Activated T-helper 2 cell treated with anti-CD3 and anti-CD28 coated beads, Interferon-gamma antibody, Interleukin-2, Interleukin-4, amounts not matched to agents 10 μg/mL and 5 μg/mL and 100 μg/mL, durations not matched to agents 14 hours and 24 hours and 36 hours (primary cell): Measurements from ENCODE around the gene KCTD12. TPM values are rescaled to one million over a fixed set of nuclear protein-coding genes. Genes with fewer than 3 reads are reported as not detected.

Experiments
- DNase-seq: peaks from one replicate; pipeline ENCODE4 v3.0.0; 2021; ENCODE audit warnings: low spot score
- H3K27ac Mint-ChIP-seq: one replicate; pipeline ENCODE4 v1.8.0; 2021; ENCODE audit warnings: mixed read lengths
- H3K27me3 Mint-ChIP-seq: one replicate; pipeline ENCODE4 v1.8.0; 2021; ENCODE audit warnings: low read depth, mixed read lengths
- H3K36me3 Mint-ChIP-seq: one replicate; pipeline ENCODE4 v1.8.0; 2021; ENCODE audit warnings: low read depth, mixed read lengths
- H3K4me1 Mint-ChIP-seq: one replicate; pipeline ENCODE4 v1.8.0; 2021; ENCODE audit warnings: low read depth, mixed read lengths
- H3K4me3 Mint-ChIP-seq: one replicate; pipeline ENCODE4 v1.8.0; 2021; ENCODE audit warnings: low read depth, mild to moderate bottlenecking, moderate library complexity, mixed read lengths
- H3K9me3 Mint-ChIP-seq: one replicate; pipeline ENCODE4 v1.8.0; 2021; ENCODE audit warnings: mixed read lengths
- intact Hi-C: fragments of 100-400 bp; cut with micrococcal nuclease; formaldehyde crosslinking; loops from one replicate; pipeline ENCODE4 v1.15.1; 2023
- total RNA-seq: library from RNA; stranded (reverse); gene quantifications from 2 replicates; pipeline ENCODE4 v1.2.3, GENCODE V29; 2022

KCTD12 gene
- total RNA-seq, 1 donor from 2014 or later, result 12.7 TPM

GRCh38 chr13:76884907-76885202, 1.4 kb downstream of the KCTD12 start:
- intact Hi-C loops, result loop anchor here (1.0 to 10.0 kb wide), 7 partner anchors 57 to 1558 kb away; partner anchors contain the start of genes CLN5, MYCBP2, SLAIN1 and TBC1D4
- Mint-ChIP-seq H3K27ac (peak overlapping the region; percentile 67), H3K27me3 (peaks cover 14% of the 10 kb centered on the region), H3K36me3 (peaks cover 3% of the 10 kb centered on the region), H3K4me1 (peaks cover 30% of the 10 kb centered on the region), H3K4me3 (peak overlapping the region; percentile 88), H3K9me3 (no peaks in the 10 kb centered on the region)
- no peak for DNase-seq

- peaks cover 3% of the 10 kb centered on the region for H3K36me3 Mint-ChIP-seq
- no peak for DNase-seq
- H3K27ac Mint-ChIP-seq, result peak overlapping the region; percentile 67
- peaks cover 14% of the 10 kb centered on the region for H3K27me3 Mint-ChIP-seq
- intact Hi-C loops, result loop anchor here (10.0 kb wide), 2 partner anchors 440 to 810 kb away; partner anchors contain the start of genes MYCBP2 and SLAIN1
- H3K9me3 Mint-ChIP-seq, result no peaks in the 10 kb centered on the region
- H3K4me1 Mint-ChIP-seq, result peaks cover 34% of the 10 kb centered on the region
- peak overlapping the region; percentile 88 for H3K4me3 Mint-ChIP-seq
Measured at GRCh38 chr13:76884186-76884906, 1.9 kb downstream of the KCTD12 start.

- Mint-ChIP-seq H3K9me3 (no peaks in the 10 kb centered on the region), H3K4me1 (peaks cover 41% of the 10 kb centered on the region), H3K27ac (no peak overlapping the region), H3K36me3 (peaks cover 3% of the 10 kb centered on the region), H3K27me3 (peaks cover 7% of the 10 kb centered on the region), H3K4me3 (no peak overlapping the region)
- no peak for DNase-seq
- intact Hi-C loops, result loop anchor here (10.0 kb wide), 2 partner anchors 442 to 812 kb away; partner anchors contain the start of genes MYCBP2 and SLAIN1
Measured at GRCh38 chr13:76883236-76883635, 3.0 kb downstream of the KCTD12 start.

- intact Hi-C loops, result loop anchor here (10.0 kb wide), 2 partner anchors 442 to 812 kb away; partner anchors contain the start of genes MYCBP2 and SLAIN1
- Mint-ChIP-seq H3K4me3 (no peak overlapping the region), H3K9me3 (no peaks in the 10 kb centered on the region), H3K4me1 (peaks cover 40% of the 10 kb centered on the region), H3K36me3 (peaks cover 3% of the 10 kb centered on the region), H3K27ac (no peak overlapping the region), H3K27me3 (peaks cover 5% of the 10 kb centered on the region)
- DNase-seq, result no peak
Measured at GRCh38 chr13:76882431-76882830, 3.8 kb downstream of the KCTD12 start.

- no peaks in the 10 kb centered on the region for H3K9me3 Mint-ChIP-seq
- no peak overlapping the region for H3K4me3 Mint-ChIP-seq
- no peak overlapping the region for H3K27ac Mint-ChIP-seq
- H3K4me1 Mint-ChIP-seq, result peaks cover 28% of the 10 kb centered on the region
- DNase-seq, result no peak
- peaks cover 3% of the 10 kb centered on the region for H3K36me3 Mint-ChIP-seq
- intact Hi-C loops, result loop anchor here (10.0 kb wide), 2 partner anchors 445 to 815 kb away; partner anchors contain the start of genes MYCBP2 and SLAIN1
- peaks cover 6% of the 10 kb centered on the region for H3K27me3 Mint-ChIP-seq
Measured at GRCh38 chr13:76879883-76880270, 6.3 kb downstream of the KCTD12 start.

- Mint-ChIP-seq H3K4me3 (peak overlapping the region; percentile 45), H3K9me3 (no peaks in the 10 kb centered on the region), H3K4me1 (peaks cover 25% of the 10 kb centered on the region), H3K27me3 (peaks cover 11% of the 10 kb centered on the region), H3K27ac (no peak overlapping the region), H3K36me3 (peaks cover 3% of the 10 kb centered on the region)
- peak; percentile 31 for DNase-seq
- intact Hi-C loops, result no loop called here
Measured at GRCh38 chr13:76879203-76879882, 6.9 kb downstream of the KCTD12 start.

- DNase-seq, result no peak
- peaks cover 17% of the 10 kb centered on the region for H3K4me1 Mint-ChIP-seq
- intact Hi-C loops, result no loop called here
- H3K36me3 Mint-ChIP-seq, result peaks cover 3% of the 10 kb centered on the region
- no peak overlapping the region for H3K4me3 Mint-ChIP-seq
- no peaks in the 10 kb centered on the region for H3K9me3 Mint-ChIP-seq
- H3K27ac Mint-ChIP-seq, result no peak overlapping the region
- H3K27me3 Mint-ChIP-seq, result peaks cover 12% of the 10 kb centered on the region
Measured at GRCh38 chr13:76878043-76878442, 8.2 kb downstream of the KCTD12 start.

GRCh38 chr13:76875271-76875815, 10.9 kb downstream of the KCTD12 start:
- no peak overlapping the region for H3K4me3 Mint-ChIP-seq
- no peaks in the 10 kb centered on the region for H3K36me3 Mint-ChIP-seq
- H3K27ac Mint-ChIP-seq, result no peak overlapping the region
- H3K27me3 Mint-ChIP-seq, result peaks cover 24% of the 10 kb centered on the region
- peaks cover 14% of the 10 kb centered on the region for H3K4me1 Mint-ChIP-seq
- no peaks in the 10 kb centered on the region for H3K9me3 Mint-ChIP-seq
- no peak for DNase-seq
- intact Hi-C loops, result no loop called here

GRCh38 chr13:76874479-76874878, 11.7 kb downstream of the KCTD12 start:
- Mint-ChIP-seq H3K36me3 (no peaks in the 10 kb centered on the region), H3K9me3 (no peaks in the 10 kb centered on the region), H3K4me3 (no peak overlapping the region), H3K4me1 (peaks cover 8% of the 10 kb centered on the region), H3K27me3 (peaks cover 24% of the 10 kb centered on the region), H3K27ac (no peak overlapping the region)
- intact Hi-C loops, result no loop called here
- no peak for DNase-seq

- Mint-ChIP-seq H3K27ac (no peak overlapping the region), H3K9me3 (no peaks in the 10 kb centered on the region), H3K4me1 (no peaks in the 10 kb centered on the region), H3K36me3 (no peaks in the 10 kb centered on the region), H3K4me3 (no peak overlapping the region), H3K27me3 (peaks cover 24% of the 10 kb centered on the region)
- no peak for DNase-seq
- intact Hi-C loops, result no loop called here
Measured at GRCh38 chr13:76873445-76873844, 12.8 kb downstream of the KCTD12 start.

GRCh38 chr13:76872675-76873074, 13.5 kb downstream of the KCTD12 start:
- no peak for DNase-seq
- Mint-ChIP-seq H3K27me3 (peaks cover 24% of the 10 kb centered on the region), H3K4me1 (no peaks in the 10 kb centered on the region)

GRCh38 chr13:76871432-76871831, 14.8 kb downstream of the KCTD12 start:
- Mint-ChIP-seq H3K4me1 (no peaks in the 10 kb centered on the region), H3K9me3 (no peaks in the 10 kb centered on the region), H3K4me3 (no peak overlapping the region), H3K27me3 (peaks cover 28% of the 10 kb centered on the region), H3K36me3 (no peaks in the 10 kb centered on the region), H3K27ac (no peak overlapping the region)
- DNase-seq, result no peak
- intact Hi-C loops, result no loop called here

More at GRCh38 chr13:76872675-76873074, 13.5 kb downstream of the KCTD12 start:
- Mint-ChIP-seq H3K9me3 (no peaks in the 10 kb centered on the region), H3K27ac (no peak overlapping the region), H3K36me3 (no peaks in the 10 kb centered on the region), H3K4me3 (no peak overlapping the region)
- intact Hi-C loops, result no loop called here

- H3K27ac Mint-ChIP-seq, result no peak overlapping the region
- no peaks in the 10 kb centered on the region for H3K4me1 Mint-ChIP-seq
- intact Hi-C loops, result no loop called here
- peaks cover 30% of the 10 kb centered on the region for H3K27me3 Mint-ChIP-seq
- H3K9me3 Mint-ChIP-seq, result no peaks in the 10 kb centered on the region
- no peaks in the 10 kb centered on the region for H3K36me3 Mint-ChIP-seq
- H3K4me3 Mint-ChIP-seq, result no peak overlapping the region
- DNase-seq, result no peak
Measured at GRCh38 chr13:76868371-76868770, 17.8 kb downstream of the KCTD12 start.
